ENCODE measurements around the gene TUBD1.
A peak's percentile ranks its signal among the peaks of the same experiment; 100 is the strongest.
"Not testable (repeated sequence)": the region's sequence is repeated elsewhere in the genome, so short reads cannot be mapped to it uniquely, and the experiment has no call there.

The TUBD1 gene

GRCh38 chr17:59846394-59847165 lies 46.2 kb downstream of the TUBD1 start:
- no peak for DNase-seq (ENCODE audit: insufficient read length, low spot score)

DNA sequence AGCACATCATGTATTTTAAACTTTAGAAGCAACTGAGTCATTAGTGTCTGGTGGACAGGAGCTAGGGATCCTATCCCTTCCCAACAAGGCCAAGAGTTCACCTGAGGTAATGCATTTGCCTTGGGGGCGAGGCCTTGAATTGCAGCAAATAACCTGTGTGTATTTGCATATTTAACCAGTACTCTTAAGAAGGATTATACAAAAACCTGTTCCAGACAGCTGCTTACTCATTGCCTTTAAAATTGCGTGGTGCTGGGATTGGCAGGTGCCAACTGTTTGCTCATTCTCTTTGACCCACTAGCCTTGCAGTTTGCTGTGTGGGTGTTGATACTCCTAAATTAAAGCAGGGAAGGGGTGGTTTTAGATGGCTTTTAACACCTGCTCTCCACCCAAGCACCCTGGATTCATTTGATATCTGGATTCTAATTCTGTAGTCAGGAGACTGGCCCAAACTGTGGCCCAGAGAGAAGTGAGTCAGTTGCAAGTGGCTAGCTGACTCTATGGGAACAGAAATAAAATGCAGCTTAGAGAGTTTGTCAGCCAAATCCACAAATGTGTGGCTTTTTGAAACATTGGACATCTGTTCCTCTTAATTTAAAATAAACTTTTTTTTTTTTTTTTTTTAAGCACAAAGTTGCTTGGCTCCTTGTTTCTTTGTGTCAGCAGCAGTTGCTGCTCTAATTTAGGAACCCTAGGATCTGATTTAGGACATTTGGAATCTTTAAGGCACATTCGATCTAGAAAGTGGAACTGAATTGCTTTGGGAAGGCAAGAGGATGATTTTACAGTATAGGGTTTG lies 46.9 kb downstream of the TUBD1 start:
- DNase-seq (ENCODE audit: insufficient read length, low spot score) (no peak), FAIRE-seq (peak; percentile 45)

More at GRCh38 chr17:59846394-59847165, 46.2 kb downstream of the TUBD1 start:
- FAIRE-seq: no peak

DNA sequence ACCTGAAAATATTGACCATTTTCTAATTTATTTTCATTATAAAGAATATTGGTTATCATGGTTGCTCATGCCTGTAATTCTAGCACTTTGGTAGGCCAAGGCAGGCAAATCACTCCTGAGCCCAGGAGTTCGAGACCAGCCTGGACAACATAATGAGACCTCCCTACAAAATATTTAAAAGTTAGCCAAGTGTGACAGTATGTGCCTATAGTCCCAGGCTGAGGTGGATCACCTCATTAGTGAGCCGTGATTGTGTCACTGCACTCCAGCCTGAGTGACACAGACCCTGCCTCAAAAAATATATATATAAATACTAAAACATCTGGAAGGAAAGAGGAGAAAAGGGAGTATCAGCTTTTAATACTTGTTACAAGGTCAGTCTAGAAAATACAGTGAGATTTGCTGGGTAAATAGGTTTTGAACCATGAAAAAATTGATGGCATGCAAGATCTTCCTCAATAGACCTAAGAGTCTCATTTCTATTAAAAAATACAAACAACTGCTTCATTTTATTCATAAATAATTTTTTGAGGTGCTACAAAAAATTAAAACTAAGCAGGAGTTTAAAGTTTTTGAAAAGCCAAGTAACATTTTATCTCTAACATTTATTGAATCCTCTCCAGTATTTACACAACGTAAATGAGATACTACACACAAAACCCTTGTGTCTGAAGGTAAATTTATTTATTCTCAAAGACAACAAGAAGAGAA lies 47.7 kb downstream of the TUBD1 start:
- no peak for DNase-seq (ENCODE audit: insufficient read length, low spot score)
- no peak for FAIRE-seq

- no peak for DNase-seq (ENCODE audit: insufficient read length, low spot score)
- peak; percentile 37 for FAIRE-seq
Measured at GRCh38 chr17:59842901-59843652, 49.7 kb downstream of the TUBD1 start.

DNA sequence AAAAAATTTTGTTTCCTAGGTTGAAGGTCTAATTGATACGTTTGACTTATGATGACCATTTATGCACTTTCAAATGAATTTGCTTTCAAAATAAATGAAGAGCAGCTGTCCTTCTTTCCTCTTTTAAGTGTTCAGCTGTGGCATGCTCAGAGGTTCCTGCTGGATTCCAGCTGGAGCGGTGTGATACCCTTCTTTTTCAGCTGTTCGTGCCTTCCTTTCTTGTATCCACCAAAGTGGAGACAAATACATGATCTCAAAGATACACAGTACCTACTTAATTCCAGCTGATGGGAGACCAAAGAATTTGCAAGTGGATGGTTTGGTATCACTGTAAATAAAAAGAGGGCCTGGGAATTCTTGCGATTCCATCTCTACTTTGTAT lies 50.9 kb downstream of the TUBD1 start:
- FAIRE-seq: not testable (repeated sequence)

GRCh38 chr17:59841091-59841881 lies 51.5 kb downstream of the TUBD1 start:
- DNase-seq (ENCODE audit: insufficient read length, low spot score); FAIRE-seq: not testable (repeated sequence)

More for the DNA sequence above, 50.9 kb downstream of the TUBD1 start:
- DNase-seq (ENCODE audit: insufficient read length, low spot score): not testable (repeated sequence)

- no peak for DNase-seq (ENCODE audit: insufficient read length, low spot score)
- FAIRE-seq: no peak
Measured at GRCh38 chr17:59840329-59841090, 52.2 kb downstream of the TUBD1 start.

GRCh38 chr17:59839651-59840328 lies 53.0 kb downstream of the TUBD1 start:
- DNase-seq (ENCODE audit: insufficient read length, low spot score): no peak

DNA sequence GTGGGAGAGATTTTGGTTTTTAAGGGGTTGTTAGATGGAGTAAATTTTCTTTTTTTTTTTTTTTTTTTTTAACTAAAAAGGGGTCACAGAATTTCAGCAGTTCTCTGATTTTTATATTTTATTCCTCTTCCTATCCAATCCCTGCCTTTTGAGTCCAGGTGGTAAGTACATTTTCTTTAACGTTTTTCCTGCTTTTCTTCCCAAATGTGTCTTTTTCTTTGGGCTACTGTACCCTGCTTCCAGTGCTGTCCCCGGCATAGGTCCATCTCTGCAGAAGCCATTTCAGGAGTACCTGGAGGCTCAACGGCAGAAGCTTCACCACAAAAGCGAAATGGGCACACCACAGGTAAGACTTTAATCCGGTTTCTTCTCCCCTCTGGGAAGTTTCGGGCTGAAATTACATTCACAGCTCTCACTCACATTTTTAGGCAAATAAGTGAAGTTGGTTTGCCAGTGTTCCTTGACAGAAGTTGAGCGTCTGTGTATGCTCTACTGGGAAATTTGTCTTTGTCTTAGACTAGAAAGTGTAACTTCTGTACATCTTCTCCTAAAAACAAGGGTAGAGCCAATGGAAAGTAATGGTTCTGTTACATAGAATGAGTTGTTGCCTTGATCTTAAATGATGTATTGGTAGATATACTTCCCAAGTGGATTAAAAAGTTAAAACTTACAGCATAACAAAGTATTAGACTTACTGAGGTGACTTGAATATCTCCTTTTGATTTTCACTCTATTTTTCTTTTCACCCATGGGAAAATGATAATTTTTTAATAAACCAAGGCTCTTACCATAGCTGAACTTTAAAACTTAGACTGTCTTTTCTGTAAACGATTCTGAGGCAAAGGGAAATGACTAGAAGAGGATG lies 54.5 kb downstream of the TUBD1 start:
- no peak for DNase-seq (ENCODE audit: insufficient read length, low spot score)
- no peak for FAIRE-seq

More at GRCh38 chr17:59839651-59840328, 53.0 kb downstream of the TUBD1 start:
- no peak for FAIRE-seq

DNA sequence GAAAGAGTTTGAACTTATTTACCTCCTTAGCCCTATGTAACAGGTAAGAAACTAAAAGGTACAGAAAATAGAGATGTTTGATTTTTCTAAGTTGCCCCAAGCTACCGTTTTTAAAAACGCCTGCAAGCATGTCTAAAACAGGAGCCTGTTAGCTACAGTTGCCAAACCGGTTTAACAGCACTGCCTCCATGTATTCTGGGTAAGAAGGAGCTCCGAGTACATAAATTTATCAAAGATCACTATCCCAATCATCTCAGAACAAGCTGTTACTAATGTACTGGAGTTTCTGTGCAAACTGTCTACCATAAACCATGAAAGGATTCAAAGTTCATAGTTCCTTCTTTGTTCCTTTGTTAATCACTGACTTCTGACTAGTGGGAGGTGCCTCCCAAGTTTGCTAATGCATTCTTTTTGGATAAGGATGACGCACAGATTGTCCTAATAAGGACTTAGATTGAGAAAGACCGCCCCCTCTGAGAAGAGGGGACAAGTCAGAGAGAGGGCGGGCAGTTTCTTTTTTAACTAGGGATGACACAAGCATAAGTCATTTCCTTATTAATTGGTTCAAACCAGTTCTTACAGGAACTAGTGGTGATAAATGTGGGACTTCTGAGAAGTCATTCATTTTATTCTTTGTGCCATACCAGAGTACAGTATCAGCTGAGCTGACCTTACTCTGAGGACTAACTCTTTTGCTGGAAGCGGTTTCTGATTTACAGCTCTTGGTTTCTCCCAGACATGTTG lies 55.3 kb downstream of the TUBD1 start:
- FAIRE-seq: peak; percentile 82
- no peak for DNase-seq (ENCODE audit: insufficient read length, low spot score)

DNA sequence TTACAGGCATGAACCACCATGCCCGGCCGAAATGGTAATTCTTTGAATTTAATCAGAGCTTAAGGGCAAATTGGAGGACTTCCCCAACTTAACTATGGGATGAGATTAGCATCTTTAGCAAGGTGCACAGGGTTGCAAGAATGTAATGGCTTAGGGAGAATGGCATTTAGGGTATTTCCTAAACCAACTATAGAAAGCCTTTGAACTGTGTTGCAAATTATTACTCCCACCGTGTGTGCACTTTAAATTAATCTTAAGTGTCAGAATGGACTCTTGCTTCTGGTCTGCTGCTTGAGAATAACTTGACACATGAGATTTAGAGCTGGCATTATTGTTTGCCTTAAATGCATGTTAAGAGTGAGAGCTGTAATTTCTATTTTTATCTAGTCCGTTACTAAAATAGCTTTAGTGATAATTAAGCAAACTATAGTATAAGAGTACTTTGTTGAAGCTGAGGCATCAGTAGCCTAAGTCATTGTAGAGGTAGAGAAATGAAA lies 59.8 kb downstream of the TUBD1 start:
- no peak for DNase-seq (ENCODE audit: insufficient read length, low spot score)
- no peak for FAIRE-seq

DNA sequence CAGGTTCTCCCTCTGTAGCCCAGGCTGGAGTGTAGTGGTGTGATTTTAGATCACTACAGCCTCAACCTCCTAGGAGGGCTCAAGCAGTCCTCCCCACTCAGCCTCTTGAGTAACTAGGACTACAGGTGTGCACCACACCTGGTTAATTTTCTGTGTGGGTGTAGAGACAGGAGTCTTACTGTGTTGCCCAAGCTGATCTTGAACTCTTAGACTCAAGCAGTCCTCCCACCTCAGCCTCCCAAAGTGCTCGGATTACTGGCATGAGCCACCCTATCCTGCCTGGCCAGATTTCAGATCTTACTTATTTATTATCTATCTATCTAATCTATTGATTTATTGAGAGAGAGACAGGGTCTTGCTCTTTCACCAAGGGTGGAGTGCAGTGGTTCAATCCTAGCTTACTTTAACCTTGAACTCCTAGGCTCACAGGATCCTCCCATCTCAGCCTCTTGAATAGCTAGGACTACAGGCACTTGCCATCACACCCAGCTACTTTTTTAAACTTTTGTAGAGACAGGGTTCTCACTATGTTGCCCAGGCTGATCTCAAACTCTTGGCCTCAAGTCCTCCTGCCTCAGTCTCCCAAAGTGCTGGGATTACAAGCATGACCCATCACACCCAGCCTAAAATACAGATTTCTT lies 61.8 kb downstream of the TUBD1 start:
- FAIRE-seq (peak; percentile 49), DNase-seq (ENCODE audit: insufficient read length, low spot score) (no peak)

DNA sequence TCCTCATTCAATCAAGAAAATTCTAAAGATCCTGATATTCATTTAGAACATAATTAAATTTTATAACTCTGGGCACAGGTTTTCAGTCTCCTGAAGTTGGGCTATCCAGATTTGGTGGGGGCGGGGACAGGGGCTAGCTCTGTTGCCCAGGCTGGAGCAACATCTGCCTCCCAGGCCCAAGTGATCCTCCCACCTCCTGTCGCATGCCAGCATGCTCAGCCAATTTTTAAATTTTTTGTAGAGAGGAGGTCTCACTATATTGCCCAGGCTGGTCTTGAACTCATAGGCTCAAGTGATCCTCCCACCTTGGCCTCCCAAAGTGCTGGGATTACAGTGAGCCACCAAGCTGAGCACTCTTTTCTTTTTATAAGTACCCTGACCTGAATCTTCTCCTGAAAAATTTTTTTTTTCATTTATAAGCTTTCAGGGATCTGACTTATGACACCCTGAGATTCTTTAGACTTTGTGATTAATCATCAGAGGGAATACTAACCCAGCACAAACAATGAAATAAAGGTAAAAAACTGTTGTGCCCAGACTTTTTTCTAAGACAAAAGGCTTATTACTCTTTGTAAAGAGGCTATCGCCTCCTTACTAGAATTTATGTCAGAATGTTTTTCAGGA lies 62.6 kb downstream of the TUBD1 start:
- DNase-seq (ENCODE audit: insufficient read length, low spot score): no peak

DNA sequence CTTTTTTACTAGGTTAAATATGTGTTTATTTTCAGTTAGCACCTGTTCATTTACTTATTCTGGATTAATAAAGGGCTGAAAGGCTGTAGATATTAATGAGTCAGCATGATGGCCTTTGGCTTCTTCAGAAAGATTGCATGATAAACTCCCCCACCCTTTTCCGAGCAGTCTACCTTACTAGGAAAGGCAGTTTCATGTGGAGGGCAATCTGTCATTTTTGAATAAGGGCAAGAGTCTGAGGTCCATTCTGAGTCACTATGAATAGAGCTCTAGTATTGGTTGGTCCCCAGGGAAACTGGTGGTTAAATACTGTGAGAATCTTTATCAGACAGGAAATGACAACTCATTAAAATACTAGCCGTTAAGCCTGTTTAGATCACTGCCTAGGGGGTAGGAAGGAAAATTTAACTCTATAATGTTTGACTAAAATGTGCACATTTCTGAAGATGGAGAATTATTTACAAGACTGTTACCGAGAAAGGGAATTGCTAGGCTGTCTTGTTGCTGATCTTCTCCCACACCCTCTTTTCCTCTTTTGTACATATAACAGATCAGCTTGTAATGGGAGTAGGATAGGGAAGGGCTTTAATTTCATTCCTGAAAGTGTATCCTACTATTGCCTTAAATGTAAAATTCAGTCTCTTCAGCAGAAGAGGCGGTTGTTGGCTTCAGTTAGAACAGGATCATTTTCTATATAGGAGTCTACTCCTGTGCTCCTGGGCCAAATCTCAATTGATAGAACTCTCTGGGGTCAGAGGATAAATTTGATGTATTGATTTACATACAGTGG lies 63.3 kb downstream of the TUBD1 start:
- DNase-seq (ENCODE audit: insufficient read length, low spot score): peak; percentile 30
- FAIRE-seq: peak; percentile 93

More for the DNA sequence above, 62.6 kb downstream of the TUBD1 start:
- FAIRE-seq: peak; percentile 4

DNA sequence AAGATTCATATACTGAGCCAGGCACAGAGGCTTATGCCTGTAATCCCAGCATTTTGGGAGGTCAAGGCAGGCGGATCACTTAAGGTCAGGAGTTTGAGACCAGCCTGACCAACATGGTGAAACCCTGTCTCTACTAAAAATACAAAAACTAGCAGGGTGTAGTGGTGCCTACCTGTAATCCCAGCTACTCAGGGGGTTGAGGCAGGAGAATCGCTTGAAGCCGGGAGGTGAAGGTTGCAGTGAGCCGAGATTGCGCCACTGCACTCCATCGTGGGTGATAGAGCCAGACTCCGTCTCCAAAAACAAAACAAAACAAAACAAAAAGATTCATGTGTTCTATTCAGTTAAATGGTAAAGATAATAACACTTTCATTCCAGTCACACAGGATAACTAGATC lies 63.9 kb downstream of the TUBD1 start:
- DNase-seq (ENCODE audit: insufficient read length, low spot score); FAIRE-seq: not testable (repeated sequence)
